Gastrocnemius medialis (tissue), 4 donors: ENCODE measurements around the gene SLC43A2. TPM values are rescaled to one million over a fixed set of nuclear protein-coding genes. Genes with fewer than 3 reads are reported as not detected.

Source experiments
- ATAC-seq, 2 donors: fragments of 150-250 bp; one replicate each; pipeline ENCODE4 v1.9.1; 2016
- DNase-seq, 2 donors: peaks; one replicate each; pipeline ENCODE4 v3.0.0-alpha.2; 2019
- H3K27ac ChIP-seq, 4 donors: fragments of 200-600 bp; sonication (generic); 1 replicate in 1 of 4; 2 replicates in 3 of 4; pipeline ENCODE4 v1.5.1; 2016 to 2018; ENCODE audit warnings: mild to moderate bottlenecking in 2 of 4, moderate library complexity in 1 of 4
- H3K27me3 ChIP-seq, 3 donors: fragments of 200-600 bp; sonication (generic) in 2 of 3; 1 replicate in 1 of 3; 2 replicates in 2 of 3; pipeline versions ENCODE4 v1.5.1 to v1.6.0; 2016 to 2019; ENCODE audit warnings: mild to moderate bottlenecking in 1 of 3, moderate library complexity in 1 of 3
- H3K36me3 ChIP-seq, 2 donors: fragments of 200-600 bp; sonication (generic) in 1 of 2; one replicate each; pipeline ENCODE4 v1.5.1; 2017 to 2018
- H3K4me1 ChIP-seq, 2 donors: fragments of 200-600 bp; sonication (generic) in 1 of 2; one replicate each; pipeline ENCODE4 v1.5.1; 2016 to 2017; ENCODE audit warnings: mild to moderate bottlenecking in 2 of 2
- H3K4me3 ChIP-seq, 4 donors: fragments of 200-600 bp; sonication (generic) in 3 of 4; 1 replicate in 1 of 4; 2 replicates in 3 of 4; pipeline ENCODE4 v1.5.1; 2016 to 2019; ENCODE audit warnings: mild to moderate bottlenecking in 2 of 4
- H3K9me3 ChIP-seq, 3 donors: fragments of 200-600 bp; sonication (generic) in 2 of 3; 1 replicate in 1 of 3; 2 replicates in 2 of 3; pipeline ENCODE4 v1.5.1; 2016 to 2019
- POLR2A ChIP-seq, 2 donors: fragments of 450-650 bp; IDR thresholded peaks; one replicate each; pipeline ENCODE4 v1.6.1; 2017; ENCODE audit warnings: antibody characterized with exemption in 2 of 2, mild to moderate bottlenecking in 2 of 2, moderate library complexity in 2 of 2
- in situ Hi-C, 4 donors: fragments of 200-750 bp; cut with MboI; loops; one replicate each; pipeline versions ENCODE4 v1.15.0 to v1.8.0; 2017; ENCODE audit warnings: low sequenced_read_pairs in 4 of 4
- intact Hi-C: fragments of 100-400 bp; cut with DNase I; formaldehyde crosslinking; loops from one replicate; pipeline ENCODE4 v1.15.1; 2023; ENCODE audit warnings: low total_unique reads
- total RNA-seq, 4 donors: library from RNA; depleted of rRNA; stranded (reverse); fragments of >200 nt; gene quantifications; one replicate each; pipeline versions ENCODE4 v1.1.0 to v1.2.3, GENCODE V29; 2016
- TF ChIP-seq, protein P1 (sequence below), 5 experiments: fragments of 450-650 bp in 3 of 5; fragments of 200-600 bp in 2 of 5; sonication (generic) in 2 of 5; IDR thresholded peaks in 4 of 5; conservative IDR thresholded peaks in 1 of 5; 1 replicate in 4 of 5; 2 replicates in 1 of 5; pipeline ENCODE4 v1.5.1; 2016 to 2019; ENCODE audit warnings: antibody characterized with exemption in 5 of 5, mild to moderate bottlenecking in 3 of 5, moderate library complexity in 3 of 5

SLC43A2 gene
- total RNA-seq, 4 donors from 2014 or later, result 26.9 to 96.9 (median 55.2) TPM

DNA sequence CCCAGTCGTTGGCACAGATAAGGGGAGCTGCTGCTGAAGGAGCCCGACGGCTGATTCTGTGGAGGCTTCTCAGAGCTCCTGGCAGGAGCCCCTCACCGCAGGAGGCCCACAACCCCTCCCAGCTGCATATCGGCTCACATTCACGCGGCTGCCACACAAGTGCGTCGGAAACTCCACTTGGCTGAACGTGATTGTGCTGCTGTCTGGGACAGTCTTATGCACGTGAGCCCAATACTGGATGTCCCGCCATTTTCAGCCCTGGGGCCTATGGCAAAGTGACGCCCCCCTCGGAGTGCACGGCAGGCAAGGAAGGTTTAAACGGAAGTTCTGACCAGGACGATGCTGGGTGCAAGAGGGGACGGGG, 57.3 kb downstream of the SLC43A2 start:
- in situ Hi-C loops, result loop anchor here in 3 of 4 donors (5.0 to 10.0 kb wide), 2 partner anchors 61 to 63 kb away; no protein-coding TSS in a partner anchor
- ATAC-seq, result no peak
- intact Hi-C loops, result loop anchor here (10.0 kb wide), 2 partner anchors 213 to 473 kb away; partner anchors contain the start of gene OVCA2

DNA sequence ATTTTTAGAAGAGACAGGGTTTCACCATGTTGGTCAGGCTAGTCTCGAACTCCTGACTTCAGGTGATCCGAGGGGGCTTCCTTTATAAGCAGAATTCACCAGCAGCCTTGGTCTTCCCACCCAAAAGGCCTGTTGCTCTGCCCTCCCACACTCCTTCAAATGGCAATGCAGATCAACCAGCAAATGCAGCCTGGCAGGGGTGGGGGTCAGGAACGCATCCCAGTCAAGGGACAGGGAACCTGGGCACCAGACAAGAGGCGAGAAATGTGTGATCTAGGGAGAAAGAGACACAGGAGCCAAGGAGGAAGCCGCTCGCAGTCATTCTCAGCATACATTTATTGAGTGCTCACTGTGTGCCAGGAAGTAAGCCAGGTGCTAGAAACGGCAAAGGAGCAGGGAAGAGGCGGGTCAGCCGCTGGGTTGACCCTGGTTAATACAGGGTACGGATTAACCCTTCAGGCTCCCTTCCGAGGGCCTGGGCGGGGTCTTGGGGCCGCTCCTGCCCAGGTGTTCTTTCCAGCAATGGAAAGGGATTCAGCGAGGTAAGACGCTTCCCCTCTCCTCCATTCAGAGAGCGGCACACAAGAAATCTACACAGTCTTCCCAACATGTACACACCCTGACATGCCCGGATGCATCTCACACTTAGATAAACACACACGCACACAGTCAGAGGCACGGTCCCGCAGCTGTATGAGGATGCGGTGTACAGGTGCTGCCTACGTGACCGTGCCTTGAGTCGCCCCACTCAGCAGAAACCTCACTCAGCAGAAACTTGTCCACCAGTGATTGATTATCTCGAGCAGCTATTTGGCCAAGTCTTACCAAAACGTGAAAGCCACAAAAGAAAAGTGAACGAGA, 59.5 kb downstream of the SLC43A2 start:
- TF ChIP-seq POLR2A (IDR thresholded peaks at IDR 0.05), result no peak
- TF ChIP-seq, protein P1, sequence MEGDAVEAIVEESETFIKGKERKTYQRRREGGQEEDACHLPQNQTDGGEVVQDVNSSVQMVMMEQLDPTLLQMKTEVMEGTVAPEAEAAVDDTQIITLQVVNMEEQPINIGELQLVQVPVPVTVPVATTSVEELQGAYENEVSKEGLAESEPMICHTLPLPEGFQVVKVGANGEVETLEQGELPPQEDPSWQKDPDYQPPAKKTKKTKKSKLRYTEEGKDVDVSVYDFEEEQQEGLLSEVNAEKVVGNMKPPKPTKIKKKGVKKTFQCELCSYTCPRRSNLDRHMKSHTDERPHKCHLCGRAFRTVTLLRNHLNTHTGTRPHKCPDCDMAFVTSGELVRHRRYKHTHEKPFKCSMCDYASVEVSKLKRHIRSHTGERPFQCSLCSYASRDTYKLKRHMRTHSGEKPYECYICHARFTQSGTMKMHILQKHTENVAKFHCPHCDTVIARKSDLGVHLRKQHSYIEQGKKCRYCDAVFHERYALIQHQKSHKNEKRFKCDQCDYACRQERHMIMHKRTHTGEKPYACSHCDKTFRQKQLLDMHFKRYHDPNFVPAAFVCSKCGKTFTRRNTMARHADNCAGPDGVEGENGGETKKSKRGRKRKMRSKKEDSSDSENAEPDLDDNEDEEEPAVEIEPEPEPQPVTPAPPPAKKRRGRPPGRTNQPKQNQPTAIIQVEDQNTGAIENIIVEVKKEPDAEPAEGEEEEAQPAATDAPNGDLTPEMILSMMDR (IDR thresholded peaks at IDR 0.05 in 4 of 5, conservative IDR thresholded peaks at IDR 0.05 in 1 of 5), result no peak
- H3K9me3 ChIP-seq, result no peaks in the 10 kb centered on the region
- intact Hi-C loops, result no loop called here
- ATAC-seq (no peak), DNase-seq (no peak)
- no peak overlapping the region for H3K27ac ChIP-seq
- in situ Hi-C loops, result no loop called here
- peaks cover 5 to 6% of the 10 kb centered on the region in 2 donors for H3K4me1 ChIP-seq
- no peaks in the 10 kb centered on the region for H3K36me3 ChIP-seq
- H3K4me3 ChIP-seq, result no peak overlapping the region
- H3K27me3 ChIP-seq, result no peaks in the 10 kb centered on the region

More for the DNA sequence above, 57.3 kb downstream of the SLC43A2 start:
- H3K4me1 ChIP-seq, result peaks cover 16 to 19% of the 10 kb centered on the region in 2 donors
- no peak overlapping the region for H3K27ac ChIP-seq
- H3K36me3 ChIP-seq, result no peaks in the 10 kb centered on the region
- H3K9me3 ChIP-seq, result no peaks in the 10 kb centered on the region
- H3K27me3 ChIP-seq, result no peaks in the 10 kb centered on the region
- no peak for DNase-seq
- TF ChIP-seq POLR2A (IDR thresholded peaks at IDR 0.05), result no peak
- TF ChIP-seq, protein P1 (IDR thresholded peaks at IDR 0.05 in 4 of 5, conservative IDR thresholded peaks at IDR 0.05 in 1 of 5), result no peak
- no peak overlapping the region for H3K4me3 ChIP-seq

DNA sequence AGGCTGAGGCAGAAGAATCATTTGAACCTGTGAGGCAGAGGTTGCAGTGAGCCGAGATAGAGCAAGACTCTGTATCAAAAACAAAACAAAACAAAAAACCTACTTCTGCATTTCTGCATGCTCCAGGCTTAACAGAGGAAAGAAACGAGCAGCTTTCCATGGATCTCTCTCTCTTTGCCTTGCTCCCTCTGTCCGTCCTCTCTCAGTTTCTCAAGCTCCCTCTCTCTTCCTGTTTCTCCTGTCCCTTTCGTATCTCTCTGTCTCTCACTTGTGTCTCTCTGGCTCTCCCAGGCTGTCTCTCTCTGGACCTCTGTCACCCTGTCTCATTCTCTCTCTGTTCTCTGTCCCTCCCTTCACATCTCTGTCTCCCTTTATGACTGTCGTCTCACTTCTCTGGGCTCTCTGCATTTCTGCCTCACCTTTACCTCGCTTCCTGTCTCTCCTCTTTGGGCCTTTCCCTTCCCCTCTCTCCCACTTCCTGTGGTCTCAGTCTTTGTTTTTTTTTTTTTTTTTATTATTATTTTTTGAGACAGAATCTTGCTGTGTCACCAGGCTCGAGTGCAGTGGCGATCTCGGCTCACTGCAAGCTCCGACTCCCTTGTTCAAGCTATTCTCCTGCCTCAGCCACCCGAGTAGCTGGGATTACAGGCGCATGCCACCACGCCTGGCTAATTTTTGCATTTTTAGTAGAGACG, 62.0 kb downstream of the SLC43A2 start:
- H3K36me3 ChIP-seq, result no peaks in the 10 kb centered on the region
- TF ChIP-seq POLR2A (IDR thresholded peaks at IDR 0.05), result no peak
- TF ChIP-seq, protein P1 (IDR thresholded peaks at IDR 0.05 in 4 of 5, conservative IDR thresholded peaks at IDR 0.05 in 1 of 5), result no peak
- H3K9me3 ChIP-seq, result no peaks in the 10 kb centered on the region
- DNase-seq (no peak), ATAC-seq (no peak)
- peaks cover under 1 to 6% of the 10 kb centered on the region in 2 donors for H3K4me1 ChIP-seq
- no peak overlapping the region for H3K27ac ChIP-seq
- in situ Hi-C loops, result no loop called here
- intact Hi-C loops, result no loop called here
- H3K27me3 ChIP-seq, result no peaks in the 10 kb centered on the region
- H3K4me3 ChIP-seq, result no peak overlapping the region

DNA sequence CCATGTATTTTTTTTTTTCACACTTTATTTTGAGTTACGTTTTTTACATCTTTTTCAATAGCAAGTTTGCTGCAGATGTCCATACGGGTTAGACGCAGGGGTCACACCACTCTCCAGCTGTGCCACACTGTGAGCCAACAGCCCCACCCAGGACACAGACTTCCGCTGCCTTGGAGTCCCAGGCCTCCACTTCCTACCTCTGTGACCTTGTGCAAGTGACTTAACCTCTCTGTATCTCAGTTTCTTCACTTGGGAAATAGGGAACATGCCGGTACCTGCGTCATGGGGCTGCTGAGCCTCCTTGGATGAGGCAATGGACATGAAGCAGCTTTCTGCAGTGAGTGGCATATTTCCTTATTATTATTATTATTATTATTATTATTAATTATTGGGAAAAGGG, 62.8 kb downstream of the SLC43A2 start:
- no peak for DNase-seq
- in situ Hi-C loops, result no loop called here

More for the DNA sequence above, 62.8 kb downstream of the SLC43A2 start:
- Histone ChIP-seq H3K9me3 (no peaks in the 10 kb centered on the region), H3K36me3 (no peaks in the 10 kb centered on the region), H3K4me1 (peaks cover 8 to 13% of the 10 kb centered on the region in 2 donors), H3K27me3 (no peaks in the 10 kb centered on the region), H3K27ac (no peak overlapping the region), H3K4me3 (no peak overlapping the region)
- no peak for ATAC-seq
- TF ChIP-seq, protein P1 (IDR thresholded peaks at IDR 0.05 in 4 of 5, conservative IDR thresholded peaks at IDR 0.05 in 1 of 5), result no peak
- TF ChIP-seq POLR2A (IDR thresholded peaks at IDR 0.05), result no peak
- intact Hi-C loops, result no loop called here
